OCI-LY1 (cell line): Measurements from ENCODE around the gene LMTK2.

Experiments used
- EZH2 ChIP-seq: fragments of 200-600 bp; sonication (generic), shearing (Covaris generic); IDR thresholded peaks from 2 replicates; pipeline ENCODE4 v1.8.0; 2017; ENCODE audit warnings: borderline replicate concordance, mixed run types, mild to moderate bottlenecking, antibody characterized with exemption, low read length, moderate library complexity, mixed read lengths
- TF ChIP-seq, protein P1 (sequence below): fragments of 200-600 bp; sonication (generic), shearing (Covaris generic); IDR thresholded peaks from 2 replicates; pipeline ENCODE4 v1.5.1; 2017; ENCODE audit warnings: mild to moderate bottlenecking, antibody characterized with exemption, low read length, moderate library complexity, mixed read lengths

DNA sequence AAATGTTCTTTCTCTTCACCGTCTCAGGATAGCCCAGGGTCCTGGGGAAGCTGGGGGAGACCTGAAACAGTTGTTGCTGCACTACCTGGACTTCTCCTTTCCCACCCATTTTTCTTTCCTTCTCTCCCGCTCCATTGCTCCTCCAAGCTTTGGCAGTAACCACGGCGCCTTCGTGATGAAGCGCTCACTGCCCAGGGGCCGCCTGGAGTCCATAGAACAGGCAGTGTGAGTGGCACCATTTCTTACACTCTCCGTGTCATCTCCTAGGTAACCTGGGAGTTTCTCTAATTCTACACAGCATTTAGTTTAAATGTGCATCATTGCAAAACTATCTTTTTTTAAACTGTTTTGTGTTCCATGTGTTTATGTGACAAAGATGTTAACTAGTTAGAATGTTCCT, 64.3 kb downstream of the LMTK2 start:
- TF ChIP-seq, protein P1, sequence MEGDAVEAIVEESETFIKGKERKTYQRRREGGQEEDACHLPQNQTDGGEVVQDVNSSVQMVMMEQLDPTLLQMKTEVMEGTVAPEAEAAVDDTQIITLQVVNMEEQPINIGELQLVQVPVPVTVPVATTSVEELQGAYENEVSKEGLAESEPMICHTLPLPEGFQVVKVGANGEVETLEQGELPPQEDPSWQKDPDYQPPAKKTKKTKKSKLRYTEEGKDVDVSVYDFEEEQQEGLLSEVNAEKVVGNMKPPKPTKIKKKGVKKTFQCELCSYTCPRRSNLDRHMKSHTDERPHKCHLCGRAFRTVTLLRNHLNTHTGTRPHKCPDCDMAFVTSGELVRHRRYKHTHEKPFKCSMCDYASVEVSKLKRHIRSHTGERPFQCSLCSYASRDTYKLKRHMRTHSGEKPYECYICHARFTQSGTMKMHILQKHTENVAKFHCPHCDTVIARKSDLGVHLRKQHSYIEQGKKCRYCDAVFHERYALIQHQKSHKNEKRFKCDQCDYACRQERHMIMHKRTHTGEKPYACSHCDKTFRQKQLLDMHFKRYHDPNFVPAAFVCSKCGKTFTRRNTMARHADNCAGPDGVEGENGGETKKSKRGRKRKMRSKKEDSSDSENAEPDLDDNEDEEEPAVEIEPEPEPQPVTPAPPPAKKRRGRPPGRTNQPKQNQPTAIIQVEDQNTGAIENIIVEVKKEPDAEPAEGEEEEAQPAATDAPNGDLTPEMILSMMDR, result no peak
- no peak for TF ChIP-seq EZH2
